Measurements from ENCODE around the gene GIGYF1.

GRCh38 chr7:100710452-100710851, 16.4 kb upstream of the GIGYF1 start:
- TF ChIP-seq CTCF (conservative IDR thresholded peaks at IDR 0.05; ENCODE audit: low read depth, low read length) (no peak), EZH2 (IDR thresholded peaks at IDR 0.05; ENCODE audit: borderline replicate concordance, low read depth, low read length, poor library complexity, severe bottlenecking) (no peak)
